Cerebellar nuclear complex (tissue), 1 donor: ENCODE data around the gene TPM3.
"Not testable (repeated sequence)": the region's sequence is repeated elsewhere in the genome, so short reads cannot be mapped to it uniquely, and the experiment has no call there.

ENCODE experiments used
- DNase-seq, 2 experiments: peaks; one replicate each; lab custom pipeline; 2025; lab: John Stamatoyannopoulos, UW

The TPM3 gene

GRCh38 chr1:154166207-154166606, 25.7 kb downstream of the TPM3 start:
- DNase-seq, result no peak

DNA sequence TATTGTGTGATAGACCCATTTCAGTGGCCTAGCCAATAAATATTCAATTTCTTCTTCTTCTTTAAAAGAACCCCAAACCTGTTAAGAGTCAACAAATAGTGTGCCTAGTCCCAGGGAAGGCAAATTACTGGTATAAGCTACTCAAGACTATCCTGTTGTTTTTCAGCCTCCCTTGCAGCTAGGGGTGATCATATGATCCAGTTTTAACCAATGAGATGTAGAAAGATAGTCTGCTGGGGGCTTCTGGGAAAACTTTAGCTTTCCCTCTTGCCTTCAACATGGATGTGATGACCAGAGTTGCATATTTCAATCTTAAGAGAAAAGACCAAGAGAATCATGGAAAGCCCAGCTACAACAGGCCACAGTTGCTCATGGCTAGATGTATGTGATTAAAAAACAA, 32.3 kb downstream of the TPM3 start:
- DNase-seq, result no peak

DNA sequence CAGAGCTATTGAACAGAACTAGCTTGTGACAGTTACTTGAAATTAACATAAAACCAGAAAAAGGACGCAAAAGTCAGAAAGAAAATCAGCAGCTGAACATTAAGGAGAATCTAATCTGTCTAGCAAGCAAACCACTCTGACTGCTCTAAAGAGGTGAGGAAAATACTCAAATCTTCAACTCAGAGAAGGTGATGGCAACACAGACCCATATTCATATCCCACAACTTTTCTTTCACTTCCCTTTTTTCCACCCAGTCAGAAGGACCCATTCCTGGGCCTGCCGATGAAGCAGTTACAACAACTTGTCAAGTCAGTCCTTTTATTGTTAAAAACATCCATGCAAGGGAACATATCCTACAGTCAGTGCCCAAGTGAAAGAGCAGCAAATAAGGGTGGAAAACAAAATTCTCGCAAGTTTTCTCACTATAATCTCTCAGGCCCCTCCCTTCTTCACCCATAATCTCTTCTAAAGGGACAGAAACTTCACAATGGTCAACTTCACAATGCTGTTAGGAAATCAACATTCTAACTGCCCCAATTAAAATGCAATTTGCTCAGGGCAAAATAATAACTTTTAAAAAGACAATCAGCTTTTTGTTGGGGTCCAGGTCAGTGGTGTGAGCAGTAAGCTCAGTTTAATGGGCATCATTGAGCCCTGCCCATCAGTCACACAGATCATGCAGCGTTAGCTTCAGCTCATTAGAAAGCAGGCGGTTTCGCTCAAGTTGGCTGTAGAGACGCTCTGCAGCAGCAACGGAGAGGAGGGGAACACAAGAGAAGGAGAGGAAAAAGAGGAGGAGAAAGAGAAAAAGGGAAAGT, 33.4 kb downstream of the TPM3 start:
- DNase-seq, result no peak

GRCh38 chr1:154157520-154158306, 34.2 kb downstream of the TPM3 start:
- DNase-seq, result no peak

DNA sequence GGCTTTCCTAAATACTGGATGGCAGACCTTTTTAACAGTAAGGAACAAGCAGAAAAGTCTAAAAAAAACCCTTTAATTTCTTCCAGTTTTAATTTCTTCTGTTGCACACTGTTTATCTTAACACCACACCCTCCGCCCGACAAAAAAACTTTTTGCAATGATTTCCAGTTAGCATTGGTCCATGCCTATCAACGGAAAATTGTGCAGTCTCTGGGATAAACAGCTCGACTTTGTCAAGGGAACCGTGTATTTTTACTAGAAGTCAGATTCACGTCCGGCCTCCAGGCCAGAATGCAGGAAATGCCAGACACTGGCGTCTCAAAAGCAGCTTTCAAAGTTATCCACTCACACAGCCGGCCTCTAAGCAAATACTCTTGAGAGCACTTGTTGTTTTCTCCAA, 36.6 kb downstream of the TPM3 start:
- no peak for DNase-seq

GRCh38 chr1:154154534-154155191, 37.2 kb downstream of the TPM3 start, which contains the start of gene NUP210L:
NUP210L (minus strand) TSS chr1:154155073.
- DNase-seq, result no peak

DNA sequence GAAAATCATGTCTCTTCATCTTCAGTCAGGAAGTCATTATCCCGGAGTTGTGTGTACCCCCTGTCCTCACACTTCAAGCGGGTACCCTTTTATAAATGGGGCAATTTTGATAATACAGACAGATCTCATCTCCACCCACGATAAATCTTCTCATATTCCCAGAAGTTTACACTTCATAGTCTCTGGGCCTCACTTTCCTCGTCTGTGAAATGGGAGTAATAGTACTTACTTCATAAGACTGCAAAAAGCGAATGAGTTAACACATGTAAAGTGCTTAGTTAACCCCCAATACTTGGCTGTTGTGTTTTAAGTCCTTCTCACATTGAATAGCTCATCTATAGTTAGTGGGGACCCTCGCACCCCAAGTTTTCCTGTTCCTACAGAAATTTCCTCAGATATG, 37.8 kb downstream of the TPM3 start:
- no peak for DNase-seq

DNA sequence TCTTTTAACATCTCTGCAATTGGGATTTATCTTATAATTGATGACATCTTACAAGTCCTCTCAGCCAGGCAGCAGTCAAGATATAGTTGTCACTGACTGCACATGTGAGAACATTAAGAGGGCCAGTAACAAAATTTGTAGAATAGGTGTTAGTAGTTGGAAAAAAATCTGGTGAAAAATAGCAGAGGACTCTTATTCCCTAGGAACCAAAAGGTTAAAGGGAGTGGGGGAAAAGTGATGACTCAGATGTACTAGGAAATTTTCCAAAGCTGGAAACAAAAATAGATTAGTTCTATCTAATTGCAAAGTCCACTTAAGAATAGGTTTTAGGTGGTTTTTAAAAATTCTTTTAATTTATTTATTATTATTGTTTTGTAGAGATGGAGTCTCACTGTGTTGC, 40.6 kb downstream of the TPM3 start:
- DNase-seq, result no peak

GRCh38 chr1:154148807-154149206, 43.1 kb downstream of the TPM3 start:
- DNase-seq, result no peak

GRCh38 chr1:154147505-154147904, 44.4 kb downstream of the TPM3 start:
- DNase-seq, result not testable (repeated sequence)

GRCh38 chr1:154145986-154146385, 45.9 kb downstream of the TPM3 start:
- no peak for DNase-seq

- no peak for DNase-seq
Measured at GRCh38 chr1:154142358-154142757, 49.5 kb downstream of the TPM3 start.

GRCh38 chr1:154141240-154141639, 50.7 kb downstream of the TPM3 start:
- DNase-seq, result no peak

DNA sequence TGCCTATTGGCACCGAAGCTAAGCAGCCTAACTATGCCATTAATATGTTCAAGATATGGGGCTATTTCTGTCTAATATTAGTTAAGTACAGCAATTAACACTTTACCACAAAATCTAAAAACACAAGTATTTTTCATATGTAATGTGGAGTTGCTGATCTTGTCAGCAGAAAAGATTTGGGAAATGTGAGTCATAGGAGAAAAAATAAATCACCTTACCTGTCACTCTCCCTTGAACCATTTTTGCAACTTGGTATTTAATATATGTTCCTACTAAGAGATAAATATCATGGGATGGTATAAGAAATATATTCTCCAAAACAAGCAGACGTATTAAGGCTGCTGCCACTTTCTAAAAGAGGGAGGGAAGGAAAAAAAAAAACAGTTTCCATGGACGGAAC, 54.0 kb downstream of the TPM3 start:
- no peak for DNase-seq

GRCh38 chr1:154133256-154133655, 58.6 kb downstream of the TPM3 start:
- DNase-seq, result no peak

DNA sequence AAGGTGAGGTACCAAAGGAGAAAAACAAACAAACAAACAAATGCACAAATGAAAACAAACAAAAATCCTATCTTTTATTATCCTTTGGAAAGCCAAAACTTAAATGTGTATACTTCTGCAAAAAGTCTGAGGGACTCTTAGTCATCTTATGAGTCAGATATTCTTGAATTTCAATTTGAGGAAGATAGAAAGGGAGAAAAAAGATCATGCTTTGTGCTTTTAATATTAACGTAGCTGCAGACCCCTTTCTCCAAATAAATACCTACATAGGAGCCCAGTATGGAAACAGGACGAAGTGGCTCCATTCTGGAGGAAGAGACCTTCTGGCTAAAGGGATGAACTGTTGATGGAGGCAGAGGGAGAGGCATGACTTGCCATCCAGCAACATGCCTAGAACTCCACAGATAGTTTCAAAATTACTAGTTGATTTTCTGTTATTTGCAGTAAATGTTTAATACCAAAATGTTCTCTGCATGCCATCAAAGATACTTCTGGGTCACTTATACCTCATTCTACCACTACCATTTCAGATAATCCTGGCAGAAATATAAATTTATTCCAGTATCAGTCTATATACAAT, 62.4 kb downstream of the TPM3 start:
- DNase-seq, result no peak

DNA sequence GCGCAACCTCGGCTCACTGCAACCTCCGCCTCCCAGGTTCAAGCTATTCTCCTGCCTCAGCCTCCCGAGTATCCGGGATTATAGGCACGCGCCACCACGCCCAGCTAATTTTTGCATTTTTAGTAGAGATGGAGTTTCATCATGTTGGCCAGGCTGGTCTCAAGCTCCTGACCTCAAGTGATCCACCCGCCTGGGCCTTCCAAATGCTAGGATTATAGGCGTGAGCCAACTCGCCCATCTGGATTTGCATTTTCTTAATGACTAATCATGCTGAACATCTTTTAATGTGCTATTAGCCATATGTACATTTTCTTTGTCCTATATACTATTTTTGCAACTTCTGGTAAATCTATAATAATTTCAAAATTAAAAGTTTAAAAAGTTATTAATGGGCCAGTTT, 68.7 kb downstream of the TPM3 start:
- not testable (repeated sequence) for DNase-seq

DNA sequence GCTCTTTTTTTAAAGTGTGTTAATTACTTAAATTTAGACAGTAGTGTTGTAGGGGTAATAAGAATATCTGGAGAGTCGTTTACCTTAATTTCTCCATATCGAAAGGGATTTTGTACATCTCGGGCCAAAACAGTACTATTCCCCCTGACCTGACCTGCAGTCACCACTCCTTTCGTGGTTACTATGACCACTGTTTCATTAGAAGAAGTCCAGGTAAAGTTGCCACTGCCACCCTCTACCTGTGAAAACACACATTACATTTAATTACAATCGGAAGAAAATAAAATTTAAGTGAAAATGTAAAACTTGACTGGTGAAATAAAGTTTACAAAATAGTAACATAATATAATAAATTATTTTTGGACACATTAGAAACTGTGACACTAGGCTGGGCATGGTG, 74.3 kb downstream of the TPM3 start:
- DNase-seq, result no peak

GRCh38 chr1:154115180-154115579, 76.7 kb downstream of the TPM3 start:
- DNase-seq, result no peak
